OCI-M2 (cell line): ENCODE results near the gene DNHD1.
A peak's percentile ranks its signal among the peaks of the same experiment; 100 is the strongest.

Experiments
- DNase-seq: peaks from one replicate; lab custom pipeline; 2025; ENCODE audit not compliant: unreplicated experiment; lab: John Stamatoyannopoulos, UW

Gene DNHD1

DNA sequence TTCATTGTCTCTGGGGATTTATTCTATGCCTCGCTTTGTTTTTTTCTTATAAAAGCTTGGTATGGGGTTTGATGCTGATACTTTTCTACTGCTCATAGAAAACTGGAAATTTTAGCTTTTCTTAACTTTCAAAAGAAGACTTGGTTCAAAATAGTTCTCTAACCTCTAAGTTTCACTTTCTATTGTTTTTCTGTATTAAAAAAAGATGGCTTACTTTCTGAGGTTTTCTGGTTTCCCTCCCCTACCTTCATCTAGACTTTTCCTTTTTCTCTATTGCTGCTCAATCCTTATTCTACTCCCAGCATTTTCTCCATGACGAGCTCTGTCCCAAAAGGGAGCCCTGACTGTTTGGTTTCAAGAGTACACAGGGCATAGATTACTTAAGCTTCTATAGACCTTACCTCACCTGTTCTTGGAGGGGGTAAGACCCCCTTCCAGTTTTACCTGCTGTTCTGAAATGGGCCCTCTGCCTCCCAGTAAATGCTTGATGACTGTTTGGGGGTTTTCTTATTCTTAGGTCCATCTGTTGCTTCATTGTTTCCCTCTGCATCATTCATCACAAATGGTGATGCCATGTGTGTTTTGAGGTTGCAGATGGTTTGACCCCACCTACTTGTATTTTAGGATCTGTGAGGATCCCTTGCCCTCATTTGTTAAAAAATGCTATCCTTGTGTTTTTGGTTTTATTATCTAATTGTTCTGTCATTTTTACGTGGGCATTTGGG is 29.5 kb downstream of the DNHD1 start:
- no peak for DNase-seq

DNA sequence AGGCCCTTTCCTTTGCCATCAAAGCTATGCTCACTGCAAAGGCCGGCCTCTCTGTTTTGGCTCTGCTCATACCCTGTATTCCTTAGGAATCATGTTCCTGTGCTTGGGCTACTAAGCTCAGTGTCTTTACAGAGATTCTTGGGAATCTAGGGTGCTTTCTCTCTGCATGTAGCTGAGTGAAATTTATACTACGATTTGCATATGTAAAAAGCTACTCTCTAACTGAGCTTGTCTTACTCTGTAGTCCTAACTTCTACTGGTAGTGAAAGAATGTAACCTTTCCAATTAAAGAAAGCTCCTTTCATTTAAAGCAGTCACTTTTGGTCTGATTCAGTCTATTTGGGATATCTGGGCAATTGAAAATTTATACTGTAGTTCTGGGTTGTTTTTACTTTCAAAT is 32.2 kb downstream of the DNHD1 start:
- no peak for DNase-seq

DNA sequence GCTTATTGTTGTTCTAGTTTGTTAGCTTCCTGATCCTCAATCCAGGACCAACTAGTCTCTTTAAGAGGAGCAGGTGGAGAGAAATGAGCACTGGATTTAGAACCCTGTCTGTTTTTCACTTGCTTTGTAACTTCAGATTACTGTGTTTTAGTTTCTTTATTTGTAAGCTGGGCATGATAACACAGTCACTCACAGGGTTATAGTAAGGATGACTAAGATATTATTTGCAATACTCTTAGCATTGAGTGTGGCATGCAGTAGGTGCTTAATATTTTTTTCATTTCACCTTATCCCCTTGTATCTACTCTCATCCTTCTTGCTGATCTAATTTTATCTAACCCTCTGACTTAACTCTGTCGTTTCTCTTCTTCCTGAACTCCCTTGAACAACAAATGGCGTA is 33.8 kb downstream of the DNHD1 start:
- no peak for DNase-seq

DNA sequence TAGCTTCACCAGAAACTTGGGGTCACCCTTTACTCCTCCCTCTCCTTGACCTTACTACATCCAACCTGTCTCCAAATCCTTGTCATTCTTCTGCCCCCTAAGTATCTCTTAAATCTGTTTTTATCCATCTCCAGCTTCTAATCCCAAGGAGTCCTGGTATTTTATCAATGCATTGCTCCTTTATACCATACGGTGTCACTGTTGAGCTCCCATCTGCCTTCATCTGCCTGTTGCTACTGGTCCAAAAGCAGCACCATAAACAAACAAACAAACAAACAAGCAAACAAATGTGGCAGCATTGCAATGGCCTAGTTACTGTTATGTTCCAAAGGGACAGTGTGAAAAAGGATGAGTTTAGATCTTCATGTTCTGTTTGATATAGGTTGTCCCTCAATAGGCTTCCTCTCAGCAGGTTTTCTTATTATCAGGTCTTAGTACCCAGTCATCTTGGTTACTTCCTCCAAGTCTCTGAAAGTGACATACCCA is 34.2 kb downstream of the DNHD1 start:
- no peak for DNase-seq

DNA sequence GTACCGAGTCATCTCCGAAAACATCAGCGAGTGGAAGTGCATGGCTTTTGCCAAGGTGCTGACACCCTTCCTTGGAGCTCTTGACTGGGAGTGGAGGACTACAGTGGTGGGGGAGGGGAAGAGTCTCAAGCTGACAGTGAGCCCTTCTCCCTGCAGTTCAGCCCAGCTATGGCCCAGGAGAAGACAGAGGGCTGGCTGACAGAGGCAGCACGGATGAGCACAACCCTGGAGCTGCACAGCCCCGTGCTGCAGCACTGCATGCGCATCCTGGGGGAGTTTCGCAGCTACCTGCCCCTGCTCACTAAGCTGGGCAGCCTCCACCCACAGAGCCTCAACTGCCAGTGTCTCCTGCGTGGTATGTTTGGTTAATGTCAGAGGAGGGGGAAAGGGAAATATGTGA is 41.4 kb downstream of the DNHD1 start:
- no peak for DNase-seq

DNA sequence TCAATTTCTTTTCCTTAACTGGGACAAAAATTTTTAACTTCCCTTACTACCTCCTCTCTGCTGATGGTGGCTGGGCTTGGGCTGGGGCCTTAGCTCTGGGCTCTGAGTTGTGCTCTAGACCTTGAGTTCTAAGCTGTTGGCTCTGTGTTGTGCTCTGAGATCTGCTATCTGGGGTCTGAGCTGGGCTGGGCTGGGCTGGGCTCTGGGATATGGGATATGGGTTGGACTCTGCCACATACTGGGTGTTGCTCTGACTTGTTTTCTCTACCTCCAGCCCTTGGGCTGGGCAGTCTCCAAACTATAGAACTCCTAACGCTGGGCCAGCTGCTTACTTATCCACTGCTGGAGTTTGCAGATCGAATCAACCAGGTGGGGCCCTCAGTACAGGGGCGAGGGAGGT is 41.9 kb downstream of the DNHD1 start:
- DNase-seq, result no peak

DNA sequence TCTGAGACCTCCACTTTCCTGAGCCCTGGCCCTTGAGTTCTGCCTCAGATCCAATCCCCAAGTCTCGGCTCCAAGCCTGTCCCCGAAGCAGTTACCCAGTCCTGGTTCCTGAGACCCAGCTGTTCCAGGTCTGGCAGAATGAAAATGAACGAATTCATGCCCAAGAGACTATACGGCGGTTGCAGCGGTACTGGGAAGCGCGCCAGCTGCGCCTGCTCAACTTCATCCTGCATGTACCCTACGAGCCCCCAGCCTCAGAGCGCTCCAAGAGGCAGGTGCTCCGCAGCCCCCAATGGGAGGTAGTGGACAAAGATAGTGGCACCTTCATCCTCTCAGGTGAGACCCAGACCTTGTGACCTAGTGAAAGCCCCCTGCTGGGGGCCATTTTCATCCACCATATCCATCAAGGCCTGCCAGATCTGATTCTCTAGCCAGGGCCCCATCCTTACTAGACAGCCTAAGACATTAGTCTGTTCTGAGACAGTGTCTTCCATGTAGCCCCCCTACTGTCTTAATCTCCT is 42.7 kb downstream of the DNHD1 start:
- no peak for DNase-seq

DNA sequence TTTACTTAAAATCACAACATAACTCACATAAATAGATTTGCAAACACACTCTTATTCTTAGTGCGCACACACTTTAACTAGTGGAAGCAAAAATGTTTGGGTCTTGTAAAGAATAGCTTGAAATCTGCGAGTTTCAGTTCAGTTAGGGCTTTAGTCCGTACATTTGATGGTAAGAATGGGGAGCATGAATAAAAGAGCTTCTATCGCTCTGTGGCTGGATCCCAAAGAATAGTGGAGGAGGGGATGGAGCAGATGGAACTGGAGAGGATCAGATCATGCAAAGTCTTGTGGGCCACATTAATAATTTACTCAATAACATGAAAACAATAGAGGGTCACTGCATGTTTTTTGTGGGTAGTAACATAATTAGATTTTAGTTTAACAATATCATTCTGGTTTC is 44.3 kb downstream of the DNHD1 start:
- DNase-seq, result no peak

DNA sequence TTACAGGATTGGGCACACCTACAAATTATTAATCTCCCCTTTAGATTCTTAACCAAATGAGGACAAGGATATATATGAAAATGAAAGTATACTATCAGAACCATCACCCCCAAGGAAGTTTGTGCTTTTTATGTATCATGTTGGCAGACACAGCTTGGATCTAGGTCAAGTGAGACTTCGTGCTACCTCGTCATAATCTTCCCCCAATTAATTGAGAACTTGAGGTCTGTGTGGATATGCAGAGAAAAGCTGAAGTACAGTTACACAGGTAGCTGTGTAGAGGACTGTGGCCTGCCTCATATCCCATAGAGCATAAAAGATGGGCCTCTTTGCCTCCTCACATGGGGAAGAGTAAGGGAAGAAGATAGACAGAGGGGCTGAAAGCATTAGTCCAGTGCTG is 45.6 kb downstream of the DNHD1 start:
- no peak for DNase-seq

DNA sequence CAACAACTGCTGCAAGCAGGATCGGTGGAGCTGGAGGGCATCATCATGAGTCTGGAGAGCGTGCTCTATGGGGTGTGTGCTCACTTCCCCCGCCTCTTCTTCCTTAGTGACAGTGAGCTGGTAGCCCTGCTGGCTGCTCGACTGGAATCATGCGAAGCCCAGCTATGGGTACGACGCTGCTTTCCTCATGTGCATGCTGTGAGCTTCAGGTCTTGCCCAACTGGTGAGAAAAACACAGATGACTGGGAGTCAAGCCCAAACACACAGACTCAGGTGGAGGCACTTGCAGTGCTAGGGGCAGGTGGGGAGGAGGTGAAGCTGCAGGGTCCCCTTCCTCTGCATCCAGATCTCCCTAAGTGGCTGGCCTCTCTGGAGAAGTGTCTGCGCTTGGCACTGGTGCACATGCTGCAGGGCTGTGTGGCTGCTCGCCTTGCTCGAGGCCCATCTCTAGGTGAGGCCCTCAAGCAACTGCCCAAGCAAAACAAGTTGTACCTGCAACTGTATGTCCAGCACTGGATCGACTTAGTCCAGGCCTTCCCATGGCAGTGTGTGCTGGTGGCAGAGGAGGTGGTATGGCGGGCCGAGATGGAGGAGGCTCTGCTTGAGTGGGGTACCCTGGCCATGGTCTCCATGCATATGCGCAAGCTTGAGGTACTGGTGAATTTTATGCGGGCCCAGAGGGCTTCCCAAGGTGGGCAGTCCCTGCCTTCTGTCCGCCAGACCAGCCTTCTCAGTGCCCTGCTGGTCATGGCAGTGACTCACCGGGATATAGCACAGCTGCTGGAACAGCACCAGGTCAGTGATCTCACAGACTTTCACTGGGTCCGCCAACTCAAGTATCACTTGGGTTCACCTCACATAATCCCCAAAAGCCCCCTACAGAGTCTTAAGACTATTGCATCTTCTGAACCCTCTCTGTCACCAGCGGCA is 48.1 kb downstream of the DNHD1 start:
- DNase-seq, result no peak

DNA sequence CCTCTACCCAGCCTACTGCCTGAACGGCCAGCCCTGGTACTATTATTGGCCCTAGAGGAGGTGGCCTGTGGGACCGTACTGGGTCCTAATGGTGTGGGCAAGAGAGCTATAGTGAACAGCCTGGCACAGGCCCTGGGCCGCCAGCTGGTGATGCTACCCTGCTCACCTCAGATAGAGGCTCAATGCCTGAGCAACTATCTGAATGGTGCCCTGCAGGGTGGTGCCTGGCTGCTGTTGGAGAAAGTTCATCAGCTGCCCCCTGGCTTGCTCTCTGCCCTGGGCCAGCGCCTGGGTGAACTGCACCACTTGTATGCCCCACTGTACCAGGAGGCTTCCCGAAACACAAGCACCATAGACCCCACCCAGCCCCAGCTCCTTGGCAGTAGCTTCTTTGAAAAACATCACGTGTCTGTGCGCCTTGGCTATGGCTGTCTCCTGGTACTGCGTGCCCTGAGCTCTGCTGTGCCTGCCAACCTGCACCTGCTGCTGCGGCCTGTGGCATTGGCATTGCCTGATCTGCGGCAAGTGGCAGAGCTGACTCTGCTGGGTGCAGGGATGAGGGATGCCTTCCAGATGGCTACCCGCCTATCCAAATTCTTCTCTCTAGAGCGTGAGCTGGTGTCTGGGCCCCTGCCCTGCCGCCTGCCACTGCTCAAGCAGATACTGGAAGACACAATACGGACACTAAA is 49.0 kb downstream of the DNHD1 start:
- DNase-seq, result no peak

DNA sequence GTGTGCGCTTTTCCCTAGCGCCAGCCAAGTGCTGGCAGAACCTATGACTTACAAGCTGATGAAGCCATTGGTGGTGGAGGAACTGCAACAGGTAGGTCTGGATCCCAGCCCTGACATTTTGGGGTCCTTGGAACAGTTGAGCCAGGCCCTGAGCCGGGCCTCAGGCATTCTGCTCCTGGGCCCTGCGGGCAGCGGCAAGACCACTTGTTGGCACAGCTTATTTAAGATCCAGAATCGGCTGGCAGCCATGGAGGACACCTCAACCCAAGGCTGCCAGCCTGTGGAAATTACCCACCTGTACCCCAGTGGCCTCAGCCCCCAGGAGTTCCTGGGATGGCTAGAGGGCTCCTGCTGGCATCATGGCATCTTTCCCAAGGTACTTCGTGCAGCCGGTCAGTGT is 49.7 kb downstream of the DNHD1 start:
- DNase-seq, result no peak

DNA sequence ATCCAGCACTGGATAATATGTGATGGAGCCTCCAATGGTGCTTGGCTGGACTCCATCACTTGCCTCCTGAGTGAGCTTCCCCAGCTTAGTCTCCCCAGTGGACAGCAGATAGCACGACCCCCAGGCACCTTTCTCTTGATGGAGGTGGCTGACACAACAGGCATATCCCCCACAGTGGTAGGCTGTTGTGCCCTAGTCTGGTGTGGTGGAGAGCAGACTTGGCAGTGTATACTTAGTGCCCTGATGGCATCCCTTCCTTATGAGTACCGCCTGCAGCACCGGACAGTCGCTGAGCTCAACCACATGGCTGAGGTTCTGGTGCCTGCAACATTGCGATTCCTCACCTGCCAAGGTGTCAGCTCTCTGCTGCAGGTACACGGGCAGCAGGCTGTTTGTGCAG is 50.1 kb downstream of the DNHD1 start:
- no peak for DNase-seq

DNA sequence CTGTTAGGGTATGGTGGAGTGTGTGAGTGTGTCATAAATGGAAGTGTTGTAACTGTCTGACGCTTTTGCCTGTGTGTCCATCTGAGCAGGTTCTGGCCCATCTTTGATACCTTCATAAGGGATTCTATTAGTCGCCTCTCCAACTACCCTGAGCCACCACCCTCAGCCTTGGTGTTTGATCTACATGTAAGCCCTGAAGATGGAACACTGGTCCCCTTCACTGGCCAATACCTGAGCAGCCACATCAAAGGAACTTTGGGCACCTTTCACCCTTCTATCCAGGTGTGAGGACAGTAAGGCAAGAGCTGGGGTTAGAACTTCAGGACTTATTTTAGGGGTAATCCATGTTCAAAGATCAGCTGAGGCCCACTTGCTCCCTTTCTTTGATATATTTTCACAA is 51.0 kb downstream of the DNHD1 start:
- no peak for DNase-seq

DNA sequence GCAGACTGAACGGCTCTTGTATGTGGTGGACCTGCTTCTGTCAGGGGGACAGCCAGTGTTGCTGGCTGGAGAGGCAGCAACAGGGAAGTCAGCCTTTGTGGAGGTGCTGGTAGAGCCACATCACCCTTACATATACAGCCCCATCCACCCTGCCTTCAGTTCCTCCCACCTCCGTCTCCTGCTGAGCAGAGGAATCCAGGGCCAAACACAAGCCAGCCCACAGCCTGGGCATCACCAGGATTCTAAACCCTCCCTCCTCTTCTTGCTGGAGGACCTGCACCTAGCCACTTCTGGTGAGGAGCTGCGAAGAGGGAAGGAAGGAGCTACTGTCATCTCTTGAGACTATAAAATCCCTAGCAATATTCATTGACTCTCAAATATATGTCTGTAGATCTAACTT is 51.6 kb downstream of the DNHD1 start:
- no peak for DNase-seq

DNA sequence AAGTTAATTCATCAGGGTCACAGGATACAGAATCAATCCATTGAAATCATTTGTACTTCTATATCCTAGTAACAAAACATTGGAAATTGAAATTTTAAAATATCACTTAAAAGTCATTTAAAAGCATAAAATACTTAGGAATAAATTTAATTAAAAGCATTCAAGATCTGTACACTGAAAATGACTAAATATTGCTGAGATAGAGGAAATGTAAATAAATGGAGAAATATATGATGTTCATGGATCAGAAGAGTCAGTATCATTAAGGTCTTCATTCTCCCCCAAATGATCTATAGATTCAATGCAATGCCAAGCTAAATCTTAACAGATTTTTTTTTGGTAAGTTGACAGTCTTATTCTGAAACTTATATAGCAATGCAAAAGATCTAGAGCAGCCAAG is 56.6 kb downstream of the DNHD1 start:
- DNase-seq, result no peak

DNA sequence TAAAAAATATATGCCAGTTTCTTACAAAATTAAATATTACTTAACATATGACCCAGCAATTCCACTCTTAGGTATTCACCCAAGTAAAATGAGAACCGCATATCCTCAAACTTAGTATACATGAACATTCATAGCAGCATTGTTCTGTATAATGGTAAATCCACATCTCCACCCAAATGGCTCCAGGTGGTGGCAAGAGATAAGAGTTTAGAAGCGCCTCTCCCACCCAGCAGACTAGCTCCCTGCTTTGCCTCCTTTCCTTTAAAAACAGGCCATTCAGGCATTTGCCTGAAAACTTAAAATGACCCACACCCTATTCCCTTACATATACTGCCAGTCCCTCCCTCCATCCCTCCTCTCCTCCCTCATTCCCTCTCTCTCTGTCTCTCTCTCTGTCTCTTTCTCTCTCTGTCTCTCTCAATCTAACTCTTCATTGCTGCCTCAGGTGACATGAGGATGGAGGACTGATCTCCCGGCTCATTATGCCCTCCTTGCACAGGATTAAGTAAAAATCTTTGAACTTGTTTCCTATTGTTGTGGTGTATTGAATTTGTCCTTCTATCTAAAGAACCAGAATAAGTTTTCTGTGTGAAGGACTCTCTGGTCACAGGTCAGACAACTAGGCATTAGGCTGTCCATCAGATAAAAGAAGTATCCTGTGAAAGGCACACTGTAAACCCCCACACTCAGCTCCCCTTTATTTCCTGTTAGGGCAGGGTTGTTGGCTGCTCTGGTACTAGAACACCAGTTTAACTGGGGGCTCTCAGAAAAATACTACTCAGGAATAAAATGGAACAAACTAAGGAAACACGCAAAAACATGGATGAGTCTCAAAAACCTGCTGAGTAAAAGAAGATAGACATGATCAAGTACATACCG is 58.0 kb downstream of the DNHD1 start:
- peak; percentile 31 for DNase-seq

DNA sequence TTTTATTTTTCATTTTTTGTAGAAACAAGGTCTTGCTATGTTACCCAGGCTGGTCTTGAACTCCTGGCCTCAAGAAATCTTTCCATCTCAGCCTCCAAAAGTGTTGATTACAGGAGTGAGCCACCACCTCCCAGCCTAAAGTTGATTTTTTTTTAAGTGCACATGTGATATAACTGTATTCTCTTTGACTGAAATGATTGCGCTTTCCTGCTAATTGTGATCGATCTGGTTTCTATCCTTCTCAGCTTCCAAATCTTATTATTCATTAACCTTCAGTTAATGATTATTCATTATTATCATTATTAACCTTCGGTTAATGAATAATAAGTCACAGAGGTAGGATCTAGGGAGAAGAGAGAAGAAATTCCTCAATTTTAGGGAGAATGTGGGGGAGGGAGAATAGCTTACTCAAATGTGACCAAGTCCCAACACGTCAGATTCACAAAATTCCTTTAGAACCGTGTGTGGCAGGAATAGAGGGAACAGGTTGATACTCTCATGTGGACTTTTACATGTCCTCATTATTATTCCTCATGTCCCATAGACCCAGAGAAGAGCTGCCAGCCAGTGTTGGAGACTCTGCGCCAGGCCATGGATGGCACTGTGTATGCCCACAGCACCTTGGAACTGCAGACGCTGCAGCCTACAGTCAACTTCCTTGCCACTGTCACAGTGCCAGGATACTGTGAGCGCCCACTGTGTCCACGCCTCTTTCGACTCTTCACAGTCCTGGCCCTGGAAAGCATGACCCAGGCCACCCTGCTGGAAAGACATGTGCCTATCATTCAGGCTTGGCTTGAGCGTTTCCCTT is 59.3 kb downstream of the DNHD1 start:
- no peak for DNase-seq

DNA sequence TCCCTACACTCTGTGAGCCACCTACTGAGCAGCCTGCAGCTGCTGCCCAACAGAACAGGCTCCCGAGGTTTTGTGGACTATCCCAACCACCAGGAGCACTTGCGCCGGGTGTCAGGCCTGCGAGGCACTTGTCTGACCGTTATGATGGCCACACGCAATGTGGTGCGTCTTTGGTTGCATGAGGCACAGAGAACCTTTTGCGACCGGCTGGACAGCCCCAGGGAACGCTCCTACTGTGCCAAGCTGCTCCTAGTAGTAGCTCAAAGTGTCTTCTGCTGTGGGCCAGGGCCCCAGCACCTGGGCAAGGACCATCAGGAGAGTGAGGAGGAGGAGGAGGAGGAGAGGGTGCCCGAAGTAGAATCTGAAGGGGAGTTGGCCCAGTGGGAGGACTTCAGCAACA is 60.0 kb downstream of the DNHD1 start:
- no peak for DNase-seq
